ENCODE results near the gene BIRC7. TPM values are rescaled to one million over a fixed set of nuclear protein-coding genes. Genes with fewer than 3 reads are reported as not detected.

The BIRC7 gene
- total RNA-seq, 1 donor from 2014 or later, result not detected

DNA sequence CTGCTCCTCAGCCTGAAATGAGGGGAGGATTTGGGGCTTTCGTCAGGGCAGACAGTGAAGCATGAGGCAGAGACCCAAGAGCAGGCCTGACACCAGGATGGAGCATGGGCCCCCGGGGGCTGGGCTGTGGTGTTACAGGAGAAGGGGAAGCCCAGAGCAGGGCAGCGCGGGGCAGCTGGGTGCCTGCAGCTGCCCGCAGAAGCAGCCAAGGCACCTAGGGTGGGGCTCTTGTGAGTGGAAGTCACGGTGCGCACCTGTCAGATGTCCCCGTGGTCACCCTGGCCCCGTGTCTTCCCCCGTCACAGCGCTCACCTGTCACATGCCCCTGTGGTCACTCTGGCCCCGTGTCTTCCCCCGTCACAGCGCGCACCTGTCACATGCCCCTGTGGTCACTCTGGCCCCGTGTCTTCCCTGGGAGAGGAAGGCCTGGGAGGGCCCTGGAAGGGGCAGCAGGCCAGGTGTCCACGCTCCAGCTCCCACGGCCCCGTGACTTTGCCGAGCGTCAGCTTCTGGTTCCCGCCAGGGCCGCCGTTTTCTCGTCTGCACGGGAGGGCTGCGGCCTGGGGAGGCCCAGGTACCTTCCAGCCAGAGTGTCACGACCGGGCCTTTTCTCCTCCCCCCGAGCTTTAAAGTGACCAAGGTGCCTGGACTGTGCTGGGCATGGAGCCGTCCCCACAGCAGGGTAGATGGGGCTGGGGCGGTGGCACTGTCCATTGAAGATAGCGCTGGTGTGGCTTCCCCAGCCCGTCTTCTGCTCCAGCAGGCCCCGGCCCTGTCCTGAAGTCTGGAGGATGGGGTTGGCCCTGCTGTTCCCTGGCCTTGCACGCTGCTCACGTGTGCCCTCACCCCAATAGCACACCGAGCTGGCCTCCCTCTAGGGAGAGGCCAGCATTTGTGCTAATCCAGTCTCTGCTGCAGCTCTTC is 46.3 kb downstream of the BIRC7 start:
- DNase-seq (ENCODE audit: low spot score), result no peak
- intact Hi-C loops (cut with micrococcal nuclease), result no loop called here
- Mint-ChIP-seq H3K9me3 (no peaks in the 10 kb centered on the region), H3K36me3 (ENCODE audit: low read depth) (peaks cover 16% of the 10 kb centered on the region), H3K4me3 (ENCODE audit: low read depth) (no peak overlapping the region), H3K27ac (no peak overlapping the region), H3K27me3 (ENCODE audit: low read depth) (no peaks in the 10 kb centered on the region), H3K4me1 (ENCODE audit: low read depth) (peaks cover 2% of the 10 kb centered on the region)

GRCh38 chr20:63282946-63283345 is 47.2 kb downstream of the BIRC7 start:
- intact Hi-C loops (cut with micrococcal nuclease), result no loop called here
- DNase-seq (ENCODE audit: low spot score), result no peak
- peaks cover 16% of the 10 kb centered on the region for H3K36me3 Mint-ChIP-seq (ENCODE audit: low read depth)

GRCh38 chr20:63283397-63284082 is 47.8 kb downstream of the BIRC7 start:
- no peaks in the 10 kb centered on the region for H3K27me3 Mint-ChIP-seq (ENCODE audit: low read depth)
- intact Hi-C loops (cut with micrococcal nuclease), result no loop called here
- H3K36me3 Mint-ChIP-seq (ENCODE audit: low read depth), result peaks cover 18% of the 10 kb centered on the region
- H3K4me1 Mint-ChIP-seq (ENCODE audit: low read depth), result peaks cover 2% of the 10 kb centered on the region
- H3K27ac Mint-ChIP-seq, result peak overlapping the region; percentile 55
- H3K4me3 Mint-ChIP-seq (ENCODE audit: low read depth), result peak overlapping the region; percentile 37
- DNase-seq (ENCODE audit: low spot score), result no peak
- no peaks in the 10 kb centered on the region for H3K9me3 Mint-ChIP-seq

More at GRCh38 chr20:63282946-63283345, 47.2 kb downstream of the BIRC7 start:
- no peaks in the 10 kb centered on the region for H3K27me3 Mint-ChIP-seq (ENCODE audit: low read depth)
- H3K27ac Mint-ChIP-seq, result no peak overlapping the region
- no peak overlapping the region for H3K4me3 Mint-ChIP-seq (ENCODE audit: low read depth)
- peaks cover 2% of the 10 kb centered on the region for H3K4me1 Mint-ChIP-seq (ENCODE audit: low read depth)
- H3K9me3 Mint-ChIP-seq, result no peaks in the 10 kb centered on the region

GRCh38 chr20:63284083-63284440 is 48.4 kb downstream of the BIRC7 start:
- H3K36me3 Mint-ChIP-seq (ENCODE audit: low read depth), result peaks cover 18% of the 10 kb centered on the region
- intact Hi-C loops (cut with micrococcal nuclease), result no loop called here
- H3K4me1 Mint-ChIP-seq (ENCODE audit: low read depth), result peaks cover 2% of the 10 kb centered on the region
- H3K27me3 Mint-ChIP-seq (ENCODE audit: low read depth), result no peaks in the 10 kb centered on the region
- H3K9me3 Mint-ChIP-seq, result no peaks in the 10 kb centered on the region
- no peak for DNase-seq (ENCODE audit: low spot score)
- H3K27ac Mint-ChIP-seq, result peak overlapping the region; percentile 55
- peak overlapping the region; percentile 37 for H3K4me3 Mint-ChIP-seq (ENCODE audit: low read depth)

GRCh38 chr20:63284544-63284949 is 48.8 kb downstream of the BIRC7 start:
- H3K27ac Mint-ChIP-seq, result no peak overlapping the region

DNA sequence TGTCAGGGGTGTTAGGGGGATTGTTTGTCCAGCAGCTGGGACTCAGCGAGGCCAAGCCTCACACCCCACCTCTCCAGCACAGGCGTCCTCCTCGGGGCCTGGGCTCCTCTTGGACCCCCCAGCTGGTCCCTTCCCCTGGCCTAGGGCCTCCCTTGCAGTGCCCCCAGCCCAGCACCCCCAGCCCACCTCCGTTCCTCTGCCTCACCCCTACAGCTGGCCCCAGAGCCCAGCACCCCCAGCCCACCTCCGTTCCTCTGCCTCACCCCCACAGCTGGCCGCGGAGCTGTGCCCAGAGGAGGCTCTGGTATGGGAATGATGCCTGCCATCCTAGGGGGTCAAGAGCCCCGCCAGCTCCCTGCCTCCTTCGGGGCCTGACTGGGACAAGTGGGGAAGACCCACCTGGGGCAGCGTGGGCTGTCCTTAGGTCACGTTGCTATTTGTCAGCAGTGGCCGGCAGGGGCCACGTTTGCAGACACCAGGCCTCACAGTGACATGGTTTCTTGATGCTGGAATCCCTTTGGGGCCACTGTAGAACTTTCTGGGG is 49.3 kb downstream of the BIRC7 start:
- H3K27ac Mint-ChIP-seq, result no peak overlapping the region
- no peak for DNase-seq (ENCODE audit: low spot score)
- H3K4me3 Mint-ChIP-seq (ENCODE audit: low read depth), result peak overlapping the region; percentile 66

More at GRCh38 chr20:63284544-63284949, 48.8 kb downstream of the BIRC7 start:
- intact Hi-C loops (cut with micrococcal nuclease), result no loop called here
- Mint-ChIP-seq H3K9me3 (no peaks in the 10 kb centered on the region), H3K36me3 (ENCODE audit: low read depth) (peaks cover 13% of the 10 kb centered on the region), H3K27me3 (ENCODE audit: low read depth) (no peaks in the 10 kb centered on the region), H3K4me3 (ENCODE audit: low read depth) (peak overlapping the region; percentile 66), H3K4me1 (ENCODE audit: low read depth) (peaks cover 2% of the 10 kb centered on the region)
- no peak for DNase-seq (ENCODE audit: low spot score)

DNA sequence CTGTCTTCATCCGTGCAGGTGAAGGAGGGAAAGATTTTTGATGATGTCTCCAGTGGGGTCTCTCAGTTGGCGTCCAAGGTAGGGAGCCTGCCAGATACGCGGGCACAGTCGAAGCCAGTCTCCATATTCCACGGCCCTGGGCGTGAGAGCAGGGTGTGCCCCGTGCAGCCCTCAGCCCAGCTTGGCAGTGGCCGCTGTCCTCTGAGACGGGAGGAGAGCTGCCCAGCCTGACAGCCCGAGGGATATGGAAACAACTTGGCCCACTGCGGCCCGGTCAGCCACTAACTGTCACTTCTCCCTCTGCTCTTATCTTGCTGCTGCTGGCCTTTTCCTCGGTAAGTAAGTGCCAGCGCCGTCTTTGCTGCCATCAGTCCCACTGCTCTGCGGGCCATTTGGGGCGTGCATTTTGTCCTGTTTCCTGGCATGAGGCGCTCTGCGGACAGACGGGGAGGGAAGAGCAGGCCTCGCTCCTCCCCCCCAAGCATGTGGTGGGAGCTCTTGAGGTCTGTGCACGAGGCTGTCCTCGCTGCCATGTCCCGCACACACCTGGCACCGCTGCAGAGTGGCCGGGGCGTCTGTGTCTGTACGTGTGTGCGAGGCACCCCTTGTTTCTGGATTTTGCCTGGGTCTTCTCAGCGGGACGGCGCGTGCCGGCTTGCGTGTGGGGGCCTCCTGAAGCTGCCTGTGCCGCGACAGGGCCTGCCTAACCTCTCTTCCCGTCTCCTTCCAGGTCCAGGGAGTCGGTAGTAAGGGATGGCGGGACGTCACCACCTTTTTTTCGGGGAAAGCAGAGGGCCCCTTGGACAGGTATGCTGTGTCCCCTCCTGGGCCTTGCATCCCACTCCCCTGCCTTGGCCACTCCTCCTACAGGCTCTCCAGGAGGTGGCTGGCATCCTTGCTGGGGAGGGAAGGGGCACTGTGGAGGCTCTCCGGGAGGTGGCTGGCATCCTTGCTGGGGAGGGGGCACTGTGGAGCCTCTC is 50.2 kb downstream of the BIRC7 start:
- no peak overlapping the region for H3K27ac Mint-ChIP-seq
- no peak overlapping the region for H3K4me3 Mint-ChIP-seq (ENCODE audit: low read depth)
- DNase-seq (ENCODE audit: low spot score), result no peak
- peaks cover 2% of the 10 kb centered on the region for H3K4me1 Mint-ChIP-seq (ENCODE audit: low read depth)
- no peaks in the 10 kb centered on the region for H3K9me3 Mint-ChIP-seq
- peaks cover 8% of the 10 kb centered on the region for H3K36me3 Mint-ChIP-seq (ENCODE audit: low read depth)
- no peaks in the 10 kb centered on the region for H3K27me3 Mint-ChIP-seq (ENCODE audit: low read depth)
- intact Hi-C loops (cut with micrococcal nuclease), result no loop called here

More for the DNA sequence above, 49.3 kb downstream of the BIRC7 start:
- intact Hi-C loops (cut with micrococcal nuclease), result no loop called here
- Mint-ChIP-seq H3K9me3 (no peaks in the 10 kb centered on the region), H3K36me3 (ENCODE audit: low read depth) (peaks cover 13% of the 10 kb centered on the region), H3K4me1 (ENCODE audit: low read depth) (peaks cover 2% of the 10 kb centered on the region), H3K27me3 (ENCODE audit: low read depth) (no peaks in the 10 kb centered on the region)

GRCh38 chr20:63286781-63287696 is 51.3 kb downstream of the BIRC7 start:
- Mint-ChIP-seq H3K27ac (no peak overlapping the region), H3K4me3 (ENCODE audit: low read depth) (no peak overlapping the region), H3K27me3 (ENCODE audit: low read depth) (no peaks in the 10 kb centered on the region), H3K36me3 (ENCODE audit: low read depth) (peaks cover 8% of the 10 kb centered on the region), H3K4me1 (ENCODE audit: low read depth) (peaks cover 2% of the 10 kb centered on the region), H3K9me3 (no peaks in the 10 kb centered on the region)
- no peak for DNase-seq (ENCODE audit: low spot score)
- intact Hi-C loops (cut with micrococcal nuclease), result no loop called here

GRCh38 chr20:63287697-63288580 is 52.2 kb downstream of the BIRC7 start:
- intact Hi-C loops (cut with micrococcal nuclease), result no loop called here
- Mint-ChIP-seq H3K36me3 (ENCODE audit: low read depth) (peaks cover 8% of the 10 kb centered on the region), H3K9me3 (no peaks in the 10 kb centered on the region), H3K27me3 (ENCODE audit: low read depth) (no peaks in the 10 kb centered on the region), H3K4me3 (ENCODE audit: low read depth) (no peak overlapping the region), H3K27ac (no peak overlapping the region), H3K4me1 (ENCODE audit: low read depth) (peaks cover 2% of the 10 kb centered on the region)
- DNase-seq (ENCODE audit: low spot score), result no peak

- intact Hi-C loops (cut with micrococcal nuclease), result no loop called here
- H3K4me3 Mint-ChIP-seq (ENCODE audit: low read depth), result no peak overlapping the region
- no peaks in the 10 kb centered on the region for H3K9me3 Mint-ChIP-seq
- no peaks in the 10 kb centered on the region for H3K27me3 Mint-ChIP-seq (ENCODE audit: low read depth)
- H3K27ac Mint-ChIP-seq, result no peak overlapping the region
- H3K36me3 Mint-ChIP-seq (ENCODE audit: low read depth), result peaks cover 8% of the 10 kb centered on the region
- no peak for DNase-seq (ENCODE audit: low spot score)
- peaks cover 1% of the 10 kb centered on the region for H3K4me1 Mint-ChIP-seq (ENCODE audit: low read depth)
Measured at GRCh38 chr20:63288581-63289251, 53.0 kb downstream of the BIRC7 start.
